CD4-positive, alpha-beta T cell treated with Interferon alpha-2 for 1 hour (primary cell): ENCODE measurements around the gene HS1BP3.

Experiments used
- DNase-seq, 2 donors: peaks; one replicate each; pipeline ENCODE4 v3.0.0-alpha.2; 2020 to 2022

Gene HS1BP3

DNA sequence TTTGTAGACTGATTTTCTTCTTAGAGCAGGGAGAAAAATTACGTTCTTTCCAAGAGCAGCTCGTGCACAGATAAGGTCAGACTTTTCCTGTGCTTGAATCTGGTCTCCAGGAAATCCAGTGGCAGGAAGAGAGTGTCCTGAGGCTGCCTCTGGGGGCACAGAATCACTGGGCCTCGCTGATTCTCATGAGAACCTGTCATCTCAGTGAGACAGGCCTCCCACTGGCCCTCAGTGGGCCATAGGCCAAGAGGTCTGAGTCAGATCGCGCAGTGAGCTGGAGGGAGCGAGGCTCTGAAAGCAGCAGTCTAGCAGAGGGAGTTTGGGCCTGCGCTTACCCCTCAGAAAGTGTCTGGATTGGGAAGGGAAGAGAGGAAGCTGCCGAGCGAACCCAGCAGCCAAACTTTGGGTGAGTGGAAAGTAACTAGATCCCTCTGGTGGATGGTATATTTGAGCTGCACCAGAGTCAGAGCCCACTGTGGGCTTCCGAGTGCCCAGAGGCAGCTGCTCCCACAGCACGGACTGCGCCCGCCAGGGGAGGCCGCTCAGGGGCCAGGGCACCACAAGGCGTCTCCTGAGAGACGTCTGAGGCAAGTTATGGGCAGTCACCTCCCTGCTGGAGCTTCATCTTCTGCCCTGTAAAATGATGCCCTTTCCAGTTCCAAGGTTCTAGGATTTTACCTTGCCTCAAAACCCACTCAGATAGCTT is 24.2 kb upstream of the HS1BP3 start:
- no peak for DNase-seq

DNA sequence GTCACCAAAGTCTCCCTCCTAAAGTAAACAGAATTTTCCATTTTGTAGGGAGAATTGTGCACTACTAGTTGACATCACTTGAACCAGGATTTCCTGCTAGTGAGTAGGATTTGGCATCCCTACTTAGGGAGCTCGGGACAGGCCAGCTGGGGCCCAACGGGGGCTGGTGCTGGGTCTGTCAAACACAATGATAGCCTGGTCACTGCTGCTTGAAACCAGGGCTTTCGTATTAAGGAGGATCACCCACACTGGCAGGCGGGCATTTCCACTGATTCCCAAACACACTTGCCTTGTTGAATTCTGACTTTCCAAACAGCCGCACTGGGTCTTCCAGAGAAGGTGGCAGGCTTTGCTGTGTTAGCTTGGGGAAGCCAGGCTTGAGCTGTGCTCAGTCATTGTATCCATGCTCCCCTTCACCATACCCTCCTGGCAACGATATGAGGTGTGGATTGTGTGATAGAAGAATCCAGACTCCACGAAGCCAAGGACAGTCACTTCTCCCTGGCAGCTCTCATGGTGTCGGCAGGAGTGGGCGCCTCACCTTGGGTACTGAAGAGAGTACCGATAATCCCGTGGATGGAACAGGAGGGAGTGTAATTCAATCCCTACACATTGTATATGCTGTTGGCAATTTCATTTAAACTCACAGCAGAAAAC is 23.5 kb upstream of the HS1BP3 start:
- no peak for DNase-seq

DNA sequence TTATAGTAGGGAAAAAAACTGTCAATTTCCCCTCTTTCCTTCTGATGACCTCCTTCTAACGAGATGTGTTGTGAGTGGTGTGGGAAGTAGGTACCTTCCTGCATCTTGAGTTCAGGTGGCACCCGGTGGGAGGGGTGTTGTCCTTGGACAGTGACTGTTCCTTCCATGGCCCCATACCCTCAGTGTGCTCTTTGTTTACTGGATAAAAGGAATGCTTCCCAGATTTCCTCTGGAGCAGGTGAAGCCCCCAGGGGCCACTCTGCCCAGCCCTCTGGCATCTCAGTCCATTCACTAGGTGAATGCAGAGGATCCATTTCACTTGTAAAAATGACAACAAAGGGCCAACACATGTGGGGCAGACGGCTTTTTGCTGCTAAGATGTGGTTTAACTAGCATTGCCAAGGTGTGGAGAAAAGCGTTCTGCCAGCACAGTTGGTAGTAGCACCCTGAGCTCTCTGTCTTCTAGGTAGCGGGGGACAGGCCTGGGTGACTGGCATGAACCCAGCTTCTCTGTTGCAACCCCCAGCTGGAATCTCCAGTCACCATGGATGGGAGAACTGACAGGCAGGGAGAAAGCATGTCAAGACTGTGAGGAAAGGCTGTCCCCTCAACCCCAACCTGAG is 22.9 kb upstream of the HS1BP3 start:
- DNase-seq: no peak

DNA sequence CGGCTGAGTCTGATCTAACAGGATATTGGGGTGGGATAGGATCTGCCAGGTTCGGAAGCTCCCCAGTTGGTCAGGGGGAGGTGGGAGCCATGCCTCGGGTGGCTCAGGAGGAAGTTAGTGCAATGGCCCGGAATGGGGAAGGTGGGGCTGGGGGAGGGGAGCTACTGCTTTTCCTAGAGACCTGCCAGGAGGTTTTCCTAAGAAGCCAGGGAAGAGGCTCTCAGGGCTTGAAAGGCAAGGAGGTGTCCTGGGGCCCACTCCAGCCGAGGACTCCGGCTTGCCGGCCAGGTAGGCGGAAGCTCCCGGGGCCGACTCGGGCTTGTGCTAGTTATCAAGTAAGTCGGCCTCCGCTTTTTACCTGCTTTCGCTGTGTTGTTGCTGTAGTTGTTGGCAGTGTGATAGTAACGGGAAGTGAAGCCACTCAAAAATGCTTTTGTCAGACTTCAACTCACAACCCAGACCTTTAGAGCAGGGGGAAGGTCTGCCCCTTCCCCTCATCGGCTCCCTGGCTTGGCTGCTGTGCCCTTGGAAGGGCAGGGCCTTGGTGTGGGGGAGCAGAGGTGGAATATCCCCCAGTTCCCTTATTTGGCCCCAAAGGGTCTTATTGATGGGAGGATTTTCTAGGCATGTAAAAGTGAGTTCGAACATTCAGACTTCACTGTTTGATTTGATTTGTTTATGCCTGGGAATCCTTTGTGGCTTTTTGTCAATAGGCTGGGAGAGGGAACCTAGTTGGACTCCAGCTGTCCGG is 21.5 kb upstream of the HS1BP3 start:
- no peak for DNase-seq

DNA sequence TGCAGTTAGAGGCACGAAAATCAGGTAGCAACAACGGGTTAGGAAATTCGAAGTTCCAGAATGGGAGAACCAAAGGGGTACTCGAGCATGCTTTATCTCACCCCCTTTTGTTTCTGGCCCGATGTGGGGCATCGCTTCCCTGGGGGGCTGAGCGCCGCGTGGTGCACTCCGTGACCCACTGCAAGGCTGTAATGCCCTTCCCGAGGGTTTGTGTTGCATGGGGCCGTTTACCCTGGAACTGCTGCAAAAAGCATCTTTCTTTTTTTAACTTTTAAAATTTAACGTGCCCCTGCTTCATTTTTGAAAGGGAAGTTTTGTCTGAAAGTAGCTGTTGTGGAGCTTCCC is 20.8 kb upstream of the HS1BP3 start:
- no peak for DNase-seq

DNA sequence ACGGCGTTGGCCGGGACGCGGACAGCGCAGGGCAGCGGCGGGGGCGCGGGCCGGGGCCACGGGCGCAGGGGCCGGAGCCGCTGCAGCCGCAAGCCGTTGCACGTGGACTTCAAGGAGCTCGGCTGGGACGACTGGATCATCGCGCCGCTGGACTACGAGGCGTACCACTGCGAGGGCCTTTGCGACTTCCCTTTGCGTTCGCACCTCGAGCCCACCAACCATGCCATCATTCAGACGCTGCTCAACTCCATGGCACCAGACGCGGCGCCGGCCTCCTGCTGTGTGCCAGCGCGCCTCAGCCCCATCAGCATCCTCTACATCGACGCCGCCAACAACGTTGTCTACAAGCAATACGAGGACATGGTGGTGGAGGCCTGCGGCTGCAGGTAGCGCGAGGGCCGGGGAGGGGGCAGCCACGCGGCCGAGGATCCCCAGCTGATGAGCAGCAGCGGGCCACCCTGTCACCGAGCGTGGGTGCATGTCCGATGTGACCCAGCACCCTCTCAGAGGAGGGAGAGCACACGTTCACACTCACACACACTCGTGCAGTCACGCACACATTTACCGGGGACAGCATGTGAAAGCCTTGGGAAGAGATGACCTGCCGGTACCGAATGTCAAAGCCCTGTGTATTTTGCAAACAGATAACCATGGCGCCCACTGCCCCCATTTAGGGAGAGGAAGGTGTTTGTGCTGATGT is 20.3 kb upstream of the HS1BP3 start:
- DNase-seq: no peak

DNA sequence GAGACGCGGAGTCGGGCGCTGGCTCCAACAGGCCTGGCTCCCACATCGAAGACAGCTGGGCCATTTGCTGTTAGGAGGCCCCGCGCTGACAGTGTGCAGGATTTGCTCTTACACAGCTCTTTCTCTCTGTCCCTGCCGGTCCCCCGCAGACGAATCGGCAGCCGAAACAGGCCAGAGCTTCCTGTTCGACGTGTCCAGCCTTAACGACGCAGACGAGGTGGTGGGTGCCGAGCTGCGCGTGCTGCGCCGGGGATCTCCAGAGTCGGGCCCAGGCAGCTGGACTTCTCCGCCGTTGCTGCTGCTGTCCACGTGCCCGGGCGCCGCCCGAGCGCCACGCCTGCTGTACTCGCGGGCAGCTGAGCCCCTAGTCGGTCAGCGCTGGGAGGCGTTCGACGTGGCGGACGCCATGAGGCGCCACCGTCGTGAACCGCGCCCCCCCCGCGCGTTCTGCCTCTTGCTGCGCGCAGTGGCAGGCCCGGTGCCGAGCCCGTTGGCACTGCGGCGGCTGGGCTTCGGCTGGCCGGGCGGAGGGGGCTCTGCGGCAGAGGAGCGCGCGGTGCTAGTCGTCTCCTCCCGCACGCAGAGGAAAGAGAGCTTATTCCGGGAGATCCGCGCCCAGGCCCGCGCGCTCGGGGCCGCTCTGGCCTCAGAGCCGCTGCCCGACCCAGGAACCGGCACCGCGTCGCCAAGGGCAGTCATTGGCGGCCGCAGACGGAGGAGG is 19.6 kb upstream of the HS1BP3 start:
- DNase-seq: no peak

DNA sequence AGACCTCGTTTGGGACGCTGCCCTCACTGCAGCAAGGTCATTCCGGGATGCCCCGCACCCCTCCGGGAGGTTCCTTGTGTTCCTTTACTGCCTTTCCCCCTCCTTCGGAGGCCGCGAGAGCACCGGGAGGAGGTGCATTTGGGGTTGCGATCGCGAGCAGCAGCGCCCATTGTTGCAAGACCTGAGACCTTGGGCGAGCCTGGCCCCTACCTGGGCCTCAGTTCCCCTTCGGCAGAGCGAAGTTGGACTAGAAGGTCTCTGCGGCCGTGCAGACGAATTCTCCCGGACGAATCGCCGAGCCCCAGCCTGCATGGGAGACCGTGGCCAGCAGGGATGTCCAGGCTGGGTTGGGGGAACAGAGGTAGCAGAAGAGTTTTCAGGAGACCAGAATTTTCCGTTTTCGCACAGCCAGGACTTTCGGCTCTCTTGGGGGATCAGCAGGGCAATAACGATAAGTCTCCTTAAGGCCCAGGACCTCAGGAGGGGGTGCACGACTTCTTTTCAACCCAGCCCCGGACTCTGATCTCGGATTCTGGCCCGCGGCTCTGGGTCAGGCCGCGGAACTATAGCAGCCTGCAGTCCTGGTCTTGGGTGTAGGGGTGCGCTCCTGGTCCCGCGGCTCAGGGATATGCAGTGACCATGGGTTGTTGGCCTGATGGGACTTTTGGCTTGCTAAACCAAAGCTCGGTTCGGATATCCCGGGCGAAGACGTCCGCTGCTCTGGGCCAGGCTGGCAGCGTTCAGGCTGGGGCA is 18.8 kb upstream of the HS1BP3 start:
- no peak for DNase-seq

DNA sequence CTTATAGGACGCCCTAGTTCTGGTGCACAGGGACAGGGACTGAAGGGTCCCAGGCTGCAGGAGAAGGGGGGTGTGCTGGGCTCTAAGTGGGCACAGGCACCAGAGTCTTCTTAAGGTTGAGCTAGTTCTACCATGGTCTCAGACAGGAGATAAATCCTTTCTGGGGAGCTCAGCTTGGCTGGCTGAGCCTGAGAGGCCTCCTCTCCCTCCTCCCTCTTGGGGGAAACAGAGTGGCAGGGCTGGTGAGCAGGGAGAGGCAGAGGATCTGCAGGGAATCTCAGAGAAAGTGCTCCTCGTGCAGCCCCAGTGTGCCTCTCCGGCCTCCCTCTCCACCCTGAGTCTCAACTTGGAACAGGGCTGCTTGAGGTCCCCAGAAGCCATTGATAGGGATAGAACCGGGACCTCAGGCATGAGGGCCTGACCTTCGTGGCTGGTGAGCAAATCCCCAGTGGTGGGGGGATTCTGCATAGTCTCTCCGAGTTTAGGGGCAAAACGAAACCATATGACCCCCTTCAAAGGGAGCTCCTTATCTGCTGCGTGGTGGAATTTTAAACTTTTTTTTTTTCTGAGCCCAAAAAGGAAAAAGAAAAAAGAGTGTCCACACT is 18.1 kb upstream of the HS1BP3 start:
- no peak for DNase-seq

DNA sequence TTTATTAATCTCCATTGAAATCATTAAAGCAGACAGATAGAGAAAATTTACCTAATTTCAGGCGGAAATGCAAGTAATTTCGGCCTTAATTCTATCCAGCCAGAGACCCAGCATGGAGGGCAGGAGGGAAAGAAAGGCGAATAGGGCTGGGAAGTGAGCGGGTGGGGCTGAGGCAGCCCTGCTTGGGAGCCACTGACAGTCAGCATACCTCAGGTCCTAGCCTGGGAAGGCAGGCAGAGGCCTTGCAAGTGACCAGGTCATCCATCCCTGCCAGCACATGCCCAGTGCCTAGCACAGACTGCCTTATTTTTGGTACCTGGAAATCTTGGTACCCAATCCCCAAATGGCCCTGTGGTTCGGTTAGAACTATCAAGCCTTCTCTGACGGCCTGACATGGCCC is 17.6 kb upstream of the HS1BP3 start:
- no peak for DNase-seq

DNA sequence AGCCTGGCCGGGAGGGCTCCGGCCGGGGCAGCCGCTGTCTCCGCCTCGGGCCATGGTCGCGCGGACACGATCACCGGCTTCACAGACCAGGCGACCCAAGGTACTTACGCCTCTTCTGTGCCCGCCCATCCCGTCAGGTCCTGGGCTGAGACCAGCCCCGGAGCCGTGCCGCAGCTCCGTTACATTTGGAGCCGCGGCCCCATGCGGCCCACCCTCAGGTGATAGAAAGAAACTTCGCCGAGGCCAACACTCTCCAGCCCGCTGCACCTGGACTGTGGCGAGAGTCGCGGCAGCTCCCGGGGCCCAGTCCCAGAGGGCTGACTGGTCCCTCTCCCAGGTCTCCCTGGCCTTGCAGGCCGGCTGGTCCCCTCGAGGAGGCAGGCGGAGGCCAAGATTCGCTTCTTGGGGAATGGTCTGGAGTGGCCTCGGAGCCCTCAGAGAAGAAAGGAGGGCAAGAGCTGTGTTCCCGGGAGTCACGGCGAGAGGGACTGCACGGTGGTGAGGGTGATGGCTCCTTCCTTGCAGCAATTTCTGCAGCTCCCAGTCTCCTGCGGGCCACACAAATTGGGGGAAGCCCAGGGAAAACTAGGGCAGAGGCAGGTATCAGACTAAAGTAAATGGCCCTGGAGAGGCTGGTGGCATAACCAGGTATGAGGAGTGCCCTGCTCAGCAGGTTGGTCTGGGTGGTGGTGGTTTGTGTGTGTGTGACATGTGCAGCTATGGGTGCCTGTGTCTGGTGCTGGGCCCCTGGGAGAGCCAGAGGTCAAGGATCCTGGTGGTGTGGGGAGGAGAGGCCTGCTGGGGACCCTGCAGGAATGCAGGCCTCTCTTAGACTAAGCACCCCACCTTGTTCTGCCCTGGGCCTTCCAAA is 16.9 kb upstream of the HS1BP3 start:
- DNase-seq: no peak

DNA sequence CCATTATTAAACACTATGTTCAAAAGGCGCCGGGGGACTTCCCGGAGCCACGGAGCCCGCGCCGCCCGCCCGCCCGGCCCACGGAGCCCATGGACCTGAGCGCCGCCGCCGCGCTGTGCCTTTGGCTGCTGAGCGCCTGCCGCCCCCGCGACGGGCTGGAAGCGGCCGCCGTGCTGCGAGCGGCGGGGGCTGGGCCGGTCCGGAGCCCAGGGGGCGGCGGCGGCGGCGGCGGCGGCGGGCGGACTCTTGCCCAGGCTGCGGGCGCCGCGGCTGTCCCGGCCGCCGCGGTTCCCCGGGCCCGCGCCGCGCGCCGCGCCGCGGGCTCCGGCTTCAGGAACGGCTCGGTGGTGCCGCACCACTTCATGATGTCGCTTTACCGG is 16.2 kb upstream of the HS1BP3 start:
- DNase-seq: no peak

DNA sequence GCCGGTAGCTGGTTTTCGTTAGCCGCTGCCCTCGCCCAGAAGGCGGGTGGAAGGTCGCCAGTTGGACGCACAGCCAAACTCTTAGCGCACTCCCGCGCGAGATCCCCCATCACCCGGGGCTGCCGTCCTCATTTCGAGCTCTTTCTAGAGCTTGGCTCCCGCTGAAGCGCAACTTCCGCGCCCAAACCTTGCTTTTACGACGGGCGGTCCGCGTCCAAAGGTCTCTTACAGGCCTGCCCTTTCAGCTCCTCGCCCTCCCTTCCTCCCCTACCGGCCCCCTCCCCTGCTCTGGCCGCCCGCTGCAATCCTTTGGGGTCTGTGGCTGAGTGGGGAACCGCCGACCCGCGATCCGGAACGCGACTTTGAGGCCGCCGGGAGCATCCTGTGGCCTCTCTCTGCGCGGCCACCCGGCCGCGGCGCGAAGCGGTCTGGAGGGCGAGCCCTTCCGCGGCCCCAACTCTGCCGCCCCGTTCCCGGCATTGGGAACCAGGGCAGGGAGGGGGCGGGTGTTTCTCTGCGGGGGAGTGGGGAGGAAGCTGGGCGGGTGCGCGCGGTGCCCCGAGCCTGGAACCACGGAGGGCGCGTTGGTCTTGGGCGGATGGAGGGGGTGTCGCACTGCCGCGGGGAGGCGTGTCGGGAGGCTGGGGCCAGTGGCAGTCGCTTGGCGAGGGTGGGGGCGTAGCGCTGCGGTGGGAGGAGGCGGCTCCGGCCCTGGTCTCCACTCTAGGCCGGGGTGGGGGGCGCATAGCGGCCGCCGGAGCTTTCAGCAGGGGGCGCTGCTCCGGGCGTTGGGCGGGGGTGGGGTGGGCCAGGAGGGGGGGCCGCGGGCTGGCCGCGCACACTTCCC is 15.6 kb upstream of the HS1BP3 start, which contains the start of gene GDF7:
GDF7 (plus strand) TSS at position 841 of the 847 bp plus-strand sequence. CDS start 96 bp downstream, outside the sequence.
- peak; percentile 33 to 42 for DNase-seq

DNA sequence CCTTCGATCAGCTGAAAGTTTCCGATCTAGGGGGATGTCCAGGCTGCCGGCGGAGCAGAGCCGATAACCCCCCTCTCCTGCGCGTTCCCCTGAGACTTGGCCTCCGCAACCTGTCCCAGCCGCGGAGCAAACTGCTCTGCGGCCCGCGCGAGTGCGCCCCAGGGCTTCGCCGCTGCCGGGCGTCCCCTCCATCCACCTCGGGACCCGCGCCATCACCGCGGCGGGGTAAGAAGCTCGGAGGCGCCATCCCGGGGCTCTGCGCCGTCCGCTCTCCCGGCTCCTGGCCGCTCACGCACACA is 15.1 kb upstream of the HS1BP3 start:
- DNase-seq: no peak

DNA sequence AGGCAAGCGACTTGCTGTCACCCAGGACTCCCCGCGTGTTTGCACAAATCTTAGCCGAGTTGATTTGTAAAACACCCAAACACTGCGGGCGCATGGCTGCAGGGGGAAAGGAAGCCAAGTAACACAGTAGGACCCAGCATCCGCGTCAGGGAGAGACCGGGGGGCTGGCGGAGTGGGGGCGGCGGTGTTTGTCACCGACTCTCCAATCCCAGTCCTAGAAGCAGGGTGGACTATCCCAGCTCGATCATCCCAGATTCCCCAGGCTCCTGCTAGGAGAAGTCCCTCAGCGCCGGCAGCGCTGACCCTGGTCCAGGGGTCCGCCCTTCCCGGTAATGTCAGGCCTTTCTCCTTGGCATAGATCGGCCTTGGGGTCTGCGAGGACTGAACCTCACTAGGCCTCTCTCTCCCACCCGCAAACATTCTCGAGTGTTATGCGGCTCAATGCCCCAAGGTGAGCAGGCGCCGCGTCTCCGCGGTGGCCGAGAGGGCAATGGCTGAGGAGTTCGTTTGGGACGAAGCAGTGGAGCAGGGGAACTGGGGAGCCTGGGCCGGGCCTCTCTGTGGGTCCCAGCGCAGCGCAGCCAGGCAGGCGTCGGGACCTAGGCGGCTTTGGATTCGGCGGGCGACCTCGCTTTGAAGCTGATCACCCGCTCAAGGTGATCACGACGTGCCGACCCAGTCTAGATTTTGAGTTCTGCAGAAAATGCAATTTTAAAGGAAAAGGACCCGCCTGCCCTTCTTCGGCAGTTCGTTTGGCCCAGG is 14.5 kb upstream of the HS1BP3 start:
- DNase-seq: no peak

DNA sequence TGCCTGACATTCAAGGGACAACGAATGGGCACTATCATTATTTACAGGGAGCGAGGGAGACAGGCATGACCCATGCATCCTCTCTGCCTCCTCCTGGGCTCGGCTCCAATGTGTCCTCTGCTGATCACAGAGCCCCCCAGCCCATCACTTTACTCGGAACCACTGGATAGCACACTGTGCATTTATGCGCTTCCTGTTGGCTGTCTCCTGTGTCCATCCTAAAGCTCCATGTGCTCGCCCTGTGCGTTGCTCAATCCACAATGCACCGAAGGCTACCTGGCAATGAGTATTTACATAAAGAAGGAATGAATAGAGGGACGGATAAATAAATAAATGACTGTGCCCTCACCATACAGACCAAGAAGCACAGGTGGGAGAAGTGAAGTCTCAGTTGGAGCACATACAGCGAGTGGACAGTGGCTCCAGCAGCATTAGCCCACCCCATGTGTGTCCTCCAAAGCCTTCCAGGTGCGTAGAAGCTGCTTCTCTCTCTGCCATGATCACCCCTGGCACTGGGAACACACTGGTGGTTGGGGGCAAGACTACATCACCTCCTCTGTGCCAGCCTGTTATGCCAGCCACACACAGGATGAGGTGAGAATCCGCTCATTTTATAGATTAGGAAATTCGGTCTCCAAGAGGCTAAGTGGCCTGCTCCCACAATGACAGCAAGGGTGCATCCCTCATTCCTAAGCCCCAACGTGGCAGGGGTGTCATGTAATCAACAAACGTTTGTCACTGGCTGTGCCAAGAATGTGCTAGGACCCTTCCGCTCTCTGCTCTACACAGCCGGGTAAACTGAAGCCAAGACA is 13.7 kb upstream of the HS1BP3 start:
- DNase-seq: no peak

DNA sequence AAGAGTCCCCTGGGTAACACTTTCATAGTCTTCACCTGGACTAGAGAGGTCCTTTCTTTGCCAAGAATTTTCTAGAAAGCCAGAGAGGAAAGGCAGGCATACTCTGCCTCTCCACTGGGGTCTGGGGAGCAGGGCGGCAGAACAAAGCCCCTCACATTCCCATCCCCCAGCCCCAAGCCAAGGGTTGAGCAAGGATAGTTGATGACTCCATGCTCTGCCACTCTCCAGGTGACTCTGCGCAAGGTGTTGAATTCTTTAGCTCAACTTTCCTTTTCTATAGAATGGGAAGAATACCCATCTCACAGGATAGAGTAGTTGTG is 13.1 kb upstream of the HS1BP3 start:
- no peak for DNase-seq
